CD4-positive, alpha-beta T cell treated with Interleukin-21 for 1 hour (primary cell): ENCODE measurements around the gene JAK3.
A peak's percentile ranks its signal among the peaks of the same experiment; 100 is the strongest.

Experiments
- DNase-seq: peaks from one replicate; pipeline ENCODE4 v3.0.0-alpha.2; 2020

JAK3 gene

GRCh38 chr19:17837972-17838371, 9.8 kb downstream of the JAK3 start:
- DNase-seq, result no peak

GRCh38 chr19:17836530-17836929, 11.3 kb downstream of the JAK3 start:
- DNase-seq, result no peak

GRCh38 chr19:17835182-17836006, 12.4 kb downstream of the JAK3 start:
- DNase-seq, result no peak

GRCh38 chr19:17834350-17835181, 13.2 kb downstream of the JAK3 start:
- peak; percentile 29 for DNase-seq

- no peak for DNase-seq
These were observed 15.2 kb downstream of the JAK3 start for GRCh38 chr19:17832443-17833208.

GRCh38 chr19:17831419-17831888, 16.3 kb downstream of the JAK3 start:
- no peak for DNase-seq

- DNase-seq, result peak; percentile 55
These were observed 17.0 kb downstream of the JAK3 start for GRCh38 chr19:17830567-17831418.

- no peak for DNase-seq
These were observed 17.8 kb downstream of the JAK3 start for GRCh38 chr19:17829855-17830566.

- no peak for DNase-seq
These were observed 21.2 kb downstream of the JAK3 start for GRCh38 chr19:17826508-17827056.

- no peak for DNase-seq
These were observed 23.4 kb downstream of the JAK3 start for GRCh38 chr19:17824339-17824738.

- DNase-seq, result no peak
These were observed 26.6 kb downstream of the JAK3 start, which contains the start of gene INSL3 for GRCh38 chr19:17821190-17821589. Gene INSL3, minus strand, starts transcription at chr19:17821519. Its CDS starts 13 bp downstream, at chr19:17821506.

GRCh38 chr19:17817668-17818363, 30.0 kb downstream of the JAK3 start:
- DNase-seq, result no peak

- no peak for DNase-seq
These were observed 35.7 kb downstream of the JAK3 start for GRCh38 chr19:17812099-17812498.

GRCh38 chr19:17811681-17812080, 36.1 kb downstream of the JAK3 start:
- no peak for DNase-seq

- no peak for DNase-seq
These were observed 36.7 kb downstream of the JAK3 start for GRCh38 chr19:17811103-17811502.

- peak; percentile 17 for DNase-seq
These were observed 40.0 kb downstream of the JAK3 start for GRCh38 chr19:17807731-17808316.

- peak; percentile 10 for DNase-seq
These were observed 40.8 kb downstream of the JAK3 start for GRCh38 chr19:17806945-17807344.

GRCh38 chr19:17805427-17805826, 42.4 kb downstream of the JAK3 start:
- no peak for DNase-seq

GRCh38 chr19:17803264-17803896, 44.4 kb downstream of the JAK3 start:
- DNase-seq, result peak; percentile 50
